ENCODE measurements around the gene ZNF700.
"Not testable (repeated sequence)": the region's sequence is repeated elsewhere in the genome, so short reads cannot be mapped to it uniquely, and the experiment has no call there.

The ZNF700 gene

GRCh38 chr19:11924886-11925650 lies at the start of gene ZNF700:
ZNF700 (plus strand) TSS chr19:11925107; CDS start chr19:11925211, 104 bp downstream.
- DNase-seq (ENCODE audit: low read depth in 4 of 4, low spot score in 1 of 4): peak; percentile 83 to 93 (median 86)

- peak; percentile 4 to 28 (median 24) for DNase-seq (ENCODE audit: low read depth in 4 of 4, low spot score in 1 of 4)
Measured at GRCh38 chr19:11879687-11880266, 45.1 kb upstream of the ZNF700 start.

GRCh38 chr19:11880598-11880997 lies 44.3 kb upstream of the ZNF700 start:
- DNase-seq (ENCODE audit: low read depth in 4 of 4, low spot score in 1 of 4): no peak

GRCh38 chr19:11881151-11881800 lies 43.6 kb upstream of the ZNF700 start:
- DNase-seq (ENCODE audit: low read depth in 4 of 4, low spot score in 1 of 4): peak; percentile 25 to 44 (median 32)

- DNase-seq (ENCODE audit: low read depth in 4 of 4, low spot score in 1 of 4): no peak
Measured at GRCh38 chr19:11882606-11883005, 42.3 kb upstream of the ZNF700 start.

GRCh38 chr19:11887234-11887610 lies 37.7 kb upstream of the ZNF700 start:
- no peak for DNase-seq (ENCODE audit: low read depth in 4 of 4, low spot score in 1 of 4)

GRCh38 chr19:11887611-11888531 lies 37.0 kb upstream of the ZNF700 start, which contains the start of gene ZNF69:
ZNF69 (plus strand) TSS chr19:11887782; CDS start chr19:11887924, 142 bp downstream.
- DNase-seq (ENCODE audit: low read depth in 4 of 4, low spot score in 1 of 4): peak; percentile 9 to 59 (median 41)

- DNase-seq (ENCODE audit: low read depth in 4 of 4, low spot score in 1 of 4): not testable (repeated sequence)
Measured at GRCh38 chr19:11889901-11890300, 35.0 kb upstream of the ZNF700 start.

- DNase-seq (ENCODE audit: low read depth in 4 of 4, low spot score in 1 of 4): no peak
Measured at GRCh38 chr19:11890634-11891033, 34.3 kb upstream of the ZNF700 start.

GRCh38 chr19:11894851-11895250 lies 30.1 kb upstream of the ZNF700 start:
- DNase-seq (ENCODE audit: low read depth in 4 of 4, low spot score in 1 of 4): no peak

GRCh38 chr19:11902228-11902627 lies 22.7 kb upstream of the ZNF700 start:
- DNase-seq (ENCODE audit: low read depth in 4 of 4, low spot score in 1 of 4): no peak

GRCh38 chr19:11905928-11906327 lies 19.0 kb upstream of the ZNF700 start:
- DNase-seq (ENCODE audit: low read depth in 4 of 4, low spot score in 1 of 4): no peak

GRCh38 chr19:11911937-11912336 lies 13.0 kb upstream of the ZNF700 start:
- not testable (repeated sequence) for DNase-seq (ENCODE audit: low read depth in 4 of 4, low spot score in 1 of 4)

GRCh38 chr19:11914417-11915051 lies 10.4 kb upstream of the ZNF700 start:
- DNase-seq (ENCODE audit: low read depth in 4 of 4, low spot score in 1 of 4): not testable (repeated sequence)

- no peak for DNase-seq (ENCODE audit: low read depth in 4 of 4, low spot score in 1 of 4)
Measured at GRCh38 chr19:11921852-11922495, 2.9 kb upstream of the ZNF700 start.

- DNase-seq (ENCODE audit: low read depth in 4 of 4, low spot score in 1 of 4): not testable (repeated sequence)
Measured at GRCh38 chr19:11925651-11926187, 812 bp downstream of the ZNF700 start.

- DNase-seq (ENCODE audit: low read depth in 4 of 4, low spot score in 1 of 4): no peak
Measured at GRCh38 chr19:11927227-11927626, 2.3 kb downstream of the ZNF700 start.

- no peak for DNase-seq (ENCODE audit: low read depth in 4 of 4, low spot score in 1 of 4)
Measured at GRCh38 chr19:11931051-11931450, 6.1 kb downstream of the ZNF700 start.

- no peak for DNase-seq (ENCODE audit: low read depth in 4 of 4, low spot score in 1 of 4)
Measured at GRCh38 chr19:11931513-11931912, 6.6 kb downstream of the ZNF700 start.

GRCh38 chr19:11935829-11936228 lies 10.9 kb downstream of the ZNF700 start:
- DNase-seq (ENCODE audit: low read depth in 4 of 4, low spot score in 1 of 4): not testable (repeated sequence)

All from stimulated activated CD4-positive, alpha-beta T cell treated with anti-CD3 and anti-CD28 coated beads, Interleukin-1b, Interleukin-23, amount 100 ng/mL, for 24 hours (primary cell).